Measurements from ENCODE around the gene DNM2. TPM values are rescaled to one million over a fixed set of nuclear protein-coding genes. Genes with fewer than 3 reads are reported as not detected.
A peak's percentile ranks its signal among the peaks of the same experiment; 100 is the strongest.

Gene DNM2
- total and polyA plus RNA-seq, 9 of the 15 experiments (the other 6 are each of a cell fraction or from before 2014, with no cell fraction given) = 2.2 to 161 (median 72.6) TPM

DNA sequence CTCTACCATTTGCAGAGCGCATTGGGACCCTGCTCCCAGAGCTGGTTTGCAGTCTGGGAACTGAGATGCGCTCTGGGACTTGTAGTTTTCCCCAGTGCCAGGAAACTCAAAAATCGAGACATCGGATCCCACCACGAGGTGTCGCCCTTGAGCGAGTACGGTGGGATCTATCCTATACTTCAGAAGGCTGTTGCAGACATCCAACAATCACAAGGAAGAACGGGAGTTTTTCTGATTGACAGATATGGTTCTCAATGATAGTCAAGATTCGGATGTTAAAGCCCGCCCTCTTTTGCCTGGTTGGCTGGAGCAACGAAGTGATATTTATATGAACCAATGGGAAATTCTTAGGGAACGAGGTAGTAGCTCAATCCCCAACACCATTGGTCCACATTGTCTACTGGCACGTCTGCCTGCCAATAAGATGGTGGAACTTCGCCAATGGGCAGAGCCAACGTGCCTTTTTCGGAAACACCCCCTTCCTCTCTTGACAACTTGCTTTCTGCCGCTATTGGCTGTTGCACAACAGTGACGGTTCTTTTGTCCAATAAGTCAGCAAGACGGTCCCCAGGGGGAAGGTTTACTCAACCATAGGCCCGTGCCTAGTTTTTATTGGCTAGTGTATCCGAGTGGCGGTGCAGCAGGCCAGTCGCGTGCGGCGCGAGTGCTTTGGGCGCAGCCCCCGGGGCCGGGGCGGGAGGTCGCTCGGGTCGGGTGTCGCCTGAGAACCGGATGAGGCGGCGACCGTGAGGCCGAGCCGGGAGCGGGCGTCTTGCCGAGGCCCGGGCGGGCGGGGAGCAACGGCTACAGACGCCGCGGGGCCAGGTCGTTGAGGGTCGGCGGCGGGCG is at the start of gene DNM2 (continued):
- TF ChIP-seq, protein P1, sequence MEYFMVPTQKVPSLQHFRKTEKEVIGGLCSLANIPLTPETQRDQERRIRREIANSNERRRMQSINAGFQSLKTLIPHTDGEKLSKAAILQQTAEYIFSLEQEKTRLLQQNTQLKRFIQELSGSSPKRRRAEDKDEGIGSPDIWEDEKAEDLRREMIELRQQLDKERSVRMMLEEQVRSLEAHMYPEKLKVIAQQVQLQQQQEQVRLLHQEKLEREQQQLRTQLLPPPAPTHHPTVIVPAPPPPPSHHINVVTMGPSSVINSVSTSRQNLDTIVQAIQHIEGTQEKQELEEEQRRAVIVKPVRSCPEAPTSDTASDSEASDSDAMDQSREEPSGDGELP (CRISPR knock-in tag; IDR thresholded peaks at IDR 0.05; ENCODE audit: borderline replicate concordance) = no peak; the same call in none of the 2 replicates
- no peak for TF ChIP-seq MTF1 (CRISPR knock-in tag; IDR thresholded peaks at IDR 0.05; ENCODE audit: borderline replicate concordance)
- TF ChIP-seq ZBTB33 (CRISPR knock-in tag; IDR thresholded peaks at IDR 0.05) = peak; percentile 93
- TF ChIP-seq CC2D1A (IDR thresholded peaks at IDR 0.05) = peak; percentile 71; the same call in 1 of the 2 replicates
- TF ChIP-seq RNF2 (IDR thresholded peaks at IDR 0.05) = peak; percentile 78; the same call in 1 of the 2 replicates
- peak; percentile 96; the same call in 1 of the 2 replicates for TF ChIP-seq HDAC6 (IDR thresholded peaks at IDR 0.05; ENCODE audit: low read depth, low read length)
- no peak for TF ChIP-seq ZC3H11A (IDR thresholded peaks at IDR 0.05; ENCODE audit: low read depth, low read length)
- 0 out of 2 replicates have a peak, but pooled peaks have one; percentile 24 for TF ChIP-seq ERF (CRISPR knock-in tag; IDR thresholded peaks at IDR 0.05)
- TF ChIP-seq ZNF444 (CRISPR knock-in tag; IDR thresholded peaks at IDR 0.05) = no peak
- peak; percentile 71 to 79 for TF ChIP-seq SIX5 (IDR thresholded peaks at IDR 0.05; ENCODE audit: borderline replicate concordance in 1 of 2, insufficient read depth in 1 of 2, low read depth in 1 of 2, low read length in 2 of 2)
- TF ChIP-seq KLF16 (IDR thresholded peaks at IDR 0.05) = peak; percentile 61; the same call in 1 of the 2 replicates
- TF ChIP-seq ZNF175 (CRISPR knock-in tag; IDR thresholded peaks at IDR 0.05; ENCODE audit: low read depth) = no peak
- TF ChIP-seq STAG1 (CRISPR knock-in tag; IDR thresholded peaks at IDR 0.05; ENCODE audit: borderline replicate concordance) = no peak; the same call in 1 of the 2 replicates
- TF ChIP-seq, protein P2, sequence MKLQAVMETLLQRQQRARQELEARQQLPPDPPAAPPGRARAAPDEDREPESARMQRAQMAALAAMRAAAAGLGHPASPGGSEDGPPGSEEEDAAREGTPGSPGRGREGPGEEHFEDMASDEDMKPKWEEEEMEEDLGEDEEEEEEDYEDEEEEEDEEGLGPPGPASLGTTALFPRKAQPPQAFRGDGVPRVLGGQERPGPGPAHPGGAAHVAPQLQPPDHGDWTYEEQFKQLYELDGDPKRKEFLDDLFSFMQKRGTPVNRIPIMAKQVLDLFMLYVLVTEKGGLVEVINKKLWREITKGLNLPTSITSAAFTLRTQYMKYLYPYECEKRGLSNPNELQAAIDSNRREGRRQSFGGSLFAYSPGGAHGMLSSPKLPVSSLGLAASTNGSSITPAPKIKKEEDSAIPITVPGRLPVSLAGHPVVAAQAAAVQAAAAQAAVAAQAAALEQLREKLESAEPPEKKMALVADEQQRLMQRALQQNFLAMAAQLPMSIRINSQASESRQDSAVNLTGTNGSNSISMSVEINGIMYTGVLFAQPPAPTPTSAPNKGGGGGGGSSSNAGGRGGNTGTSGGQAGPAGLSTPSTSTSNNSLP (IDR thresholded peaks at IDR 0.05; ENCODE audit: borderline replicate concordance, low read depth, low read length) = peak; percentile 100
- TF ChIP-seq FOXP4 (CRISPR knock-in tag; IDR thresholded peaks at IDR 0.05; ENCODE audit: borderline replicate concordance) = no peak
- peak; percentile 65 for TF ChIP-seq PCBP1 (IDR thresholded peaks at IDR 0.05; ENCODE audit: low read depth, low read length, poor library complexity, severe bottlenecking)
- TF ChIP-seq SREBF1 (IDR thresholded peaks at IDR 0.05; ENCODE audit: borderline replicate concordance, low read depth, low read length) = no peak
- TF ChIP-seq ZNF695 (CRISPR knock-in tag; IDR thresholded peaks at IDR 0.05) = no peak
- TF ChIP-seq BHLHE40 (IDR thresholded peaks at IDR 0.05; ENCODE audit: low read length) = peak; percentile 97
